A673 (cell line): ENCODE results near the gene ABCA13. TPM values are rescaled to one million over a fixed set of nuclear protein-coding genes. Genes with fewer than 3 reads are reported as not detected.

Experiments used
- BruUV-seq: library from RNA; stranded (reverse); fragments of 400-500 nt; replicated peaks from 2 replicates; lab custom pipeline; 2021; lab: Mats Ljungman, UMichigan
- CTCF ChIA-PET: fragments of 300-600 bp; sonication (Branson Sonifier 250); formaldehyde crosslinking; loops from one replicate; lab custom pipeline; 2022; ENCODE audit warnings: antibody characterized with exemption; lab: Charles Lee
- POLR2A ChIA-PET: fragments of 300-600 bp; sonication (Branson Sonifier 250); formaldehyde crosslinking; loops from one replicate; lab custom pipeline; 2022; ENCODE audit warnings: antibody characterized with exemption; ENCODE audit not compliant: low non-redundant PET; lab: Charles Lee
- DNase-seq: peaks from one replicate; pipeline ENCODE4 v3.0.0-alpha.2; 2015; ENCODE audit warnings: low spot score
- H3K27ac ChIP-seq: fragments of 200-600 bp; sonication (generic); 2 replicates; pipeline ENCODE4 v1.5.1; 2016; ENCODE audit warnings: mixed run types, low read depth, mild to moderate bottlenecking, mixed read lengths, antibody characterized with exemption, low read length; ENCODE audit not compliant: poor library complexity, severe bottlenecking
- H3K27me3 ChIP-seq: fragments of 200-600 bp; sonication (generic); replicated peaks from 2 replicates; pipeline ENCODE4 v1.6.1; 2017; ENCODE audit warnings: mixed run types, low read depth, mild to moderate bottlenecking, mixed read lengths, antibody characterized with exemption, low read length; ENCODE audit not compliant: insufficient read depth, poor library complexity
- H3K36me3 ChIP-seq: fragments of 200-600 bp; sonication (generic); 2 replicates; pipeline ENCODE4 v1.6.1; 2016; ENCODE audit warnings: mixed run types, mild to moderate bottlenecking, mixed read lengths, antibody characterized with exemption, low read length; ENCODE audit not compliant: insufficient read depth, poor library complexity, severe bottlenecking
- H3K4me1 ChIP-seq: fragments of 200-600 bp; sonication (generic); 2 replicates; pipeline ENCODE4 v1.6.1; 2017; ENCODE audit warnings: mixed run types, mild to moderate bottlenecking, mixed read lengths, antibody characterized with exemption, low read length; ENCODE audit not compliant: insufficient read depth, poor library complexity, severe bottlenecking
- H3K4me3 ChIP-seq: fragments of 200-600 bp; sonication (generic); 2 replicates; pipeline ENCODE4 v1.5.1; 2016; ENCODE audit warnings: low read depth, mixed run types, mild to moderate bottlenecking, mixed read lengths, low read length; ENCODE audit not compliant: poor library complexity, severe bottlenecking
- H3K9me3 ChIP-seq: fragments of 200-600 bp; sonication (generic); 2 replicates; pipeline ENCODE4 v1.6.1; 2016; ENCODE audit warnings: mixed run types, low read depth, mild to moderate bottlenecking, mixed read lengths, antibody characterized with exemption, low read length; ENCODE audit not compliant: poor library complexity, severe bottlenecking
- EZH2 ChIP-seq: fragments of 200-600 bp; sonication (generic); IDR thresholded peaks from 2 replicates; pipeline ENCODE4 v1.6.1; 2017; ENCODE audit warnings: borderline replicate concordance, low read depth, mild to moderate bottlenecking, mixed read lengths, antibody characterized with exemption, low read length; ENCODE audit not compliant: poor library complexity, severe bottlenecking
- intact Hi-C: fragments of 100-400 bp; cut with micrococcal nuclease; formaldehyde crosslinking; loops from one replicate; pipeline ENCODE4 v1.10.0; 2022; ENCODE audit not compliant: unreplicated experiment
- total RNA-seq: library from RNA; stranded (reverse); gene quantifications from 2 replicates; pipeline ENCODE4 v1.2.3, GENCODE V29; 2021
- TF ChIP-seq, protein P1 (sequence below): fragments of 300-800, 200-600 bp; sonication (generic); conservative IDR thresholded peaks from 2 replicates; pipeline ENCODE4 v1.5.1; 2017; ENCODE audit warnings: low read depth, mild to moderate bottlenecking, antibody characterized with exemption, low read length, moderate library complexity, mixed read lengths

The ABCA13 gene
- total RNA-seq, 1 experiment from 2014 or later, result 15.6 TPM

DNA sequence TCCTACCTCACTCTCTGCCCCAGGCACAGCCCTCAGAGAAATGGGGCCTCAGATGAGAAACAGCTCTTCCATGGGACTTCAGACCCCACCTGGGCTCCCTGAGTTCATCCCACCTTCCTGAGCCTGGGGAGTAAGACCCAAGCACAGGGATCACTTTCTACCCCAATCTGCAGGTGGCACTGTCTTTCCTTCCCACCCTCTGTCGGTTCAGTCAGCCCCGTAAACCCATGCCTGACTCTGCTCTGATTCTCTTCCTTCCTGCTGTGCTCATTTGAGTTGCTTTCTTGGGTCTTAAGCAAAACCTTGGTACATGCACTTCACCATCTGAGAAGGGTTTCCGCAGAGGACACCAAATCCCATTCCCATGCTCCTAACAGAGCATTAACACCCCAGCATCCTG, 446.7 kb downstream of the ABCA13 start:
- CTCF ChIA-PET, result no interaction called here

DNA sequence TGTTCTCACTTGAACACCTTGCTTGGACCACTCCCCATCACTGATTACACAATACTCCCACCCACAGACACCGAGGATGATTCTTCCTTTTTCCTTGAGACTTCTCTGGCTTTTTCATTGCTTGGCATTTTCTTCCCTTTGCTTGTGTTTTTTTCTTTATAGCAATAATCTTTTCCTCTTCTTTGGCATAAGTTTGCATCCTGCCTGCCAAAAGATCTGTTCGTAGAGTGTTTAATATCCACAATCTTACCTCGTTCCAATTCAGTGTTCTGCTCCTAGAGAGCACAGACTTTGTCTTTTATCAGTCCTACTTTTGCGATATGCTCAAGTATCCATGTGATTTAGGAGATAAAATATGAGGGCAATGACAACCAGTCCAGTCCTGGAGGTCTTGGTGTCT, 449.8 kb downstream of the ABCA13 start:
- Histone ChIP-seq H3K4me3 (no peak overlapping the region), H3K4me1 (no peaks in the 10 kb centered on the region), H3K36me3 (no peaks in the 10 kb centered on the region), H3K27me3 (no peaks in the 10 kb centered on the region), H3K27ac (no peak overlapping the region), H3K9me3 (no peaks in the 10 kb centered on the region)
- no peak for DNase-seq
- ChIA-PET CTCF (no interaction called here), POLR2A (no interaction called here)
- intact Hi-C loops, result no loop called here
- TF ChIP-seq, protein P1, sequence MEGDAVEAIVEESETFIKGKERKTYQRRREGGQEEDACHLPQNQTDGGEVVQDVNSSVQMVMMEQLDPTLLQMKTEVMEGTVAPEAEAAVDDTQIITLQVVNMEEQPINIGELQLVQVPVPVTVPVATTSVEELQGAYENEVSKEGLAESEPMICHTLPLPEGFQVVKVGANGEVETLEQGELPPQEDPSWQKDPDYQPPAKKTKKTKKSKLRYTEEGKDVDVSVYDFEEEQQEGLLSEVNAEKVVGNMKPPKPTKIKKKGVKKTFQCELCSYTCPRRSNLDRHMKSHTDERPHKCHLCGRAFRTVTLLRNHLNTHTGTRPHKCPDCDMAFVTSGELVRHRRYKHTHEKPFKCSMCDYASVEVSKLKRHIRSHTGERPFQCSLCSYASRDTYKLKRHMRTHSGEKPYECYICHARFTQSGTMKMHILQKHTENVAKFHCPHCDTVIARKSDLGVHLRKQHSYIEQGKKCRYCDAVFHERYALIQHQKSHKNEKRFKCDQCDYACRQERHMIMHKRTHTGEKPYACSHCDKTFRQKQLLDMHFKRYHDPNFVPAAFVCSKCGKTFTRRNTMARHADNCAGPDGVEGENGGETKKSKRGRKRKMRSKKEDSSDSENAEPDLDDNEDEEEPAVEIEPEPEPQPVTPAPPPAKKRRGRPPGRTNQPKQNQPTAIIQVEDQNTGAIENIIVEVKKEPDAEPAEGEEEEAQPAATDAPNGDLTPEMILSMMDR, result no peak
- TF ChIP-seq EZH2, result no peak
- BruUV-seq, result no TSS peak

More for the DNA sequence above, 446.7 kb downstream of the ABCA13 start:
- Histone ChIP-seq H3K4me3 (no peak overlapping the region), H3K4me1 (no peaks in the 10 kb centered on the region), H3K27ac (no peak overlapping the region), H3K27me3 (no peaks in the 10 kb centered on the region), H3K9me3 (no peaks in the 10 kb centered on the region), H3K36me3 (no peaks in the 10 kb centered on the region)
- no peak for DNase-seq
- no peak for TF ChIP-seq EZH2
- POLR2A ChIA-PET, result no interaction called here
- BruUV-seq, result no TSS peak
- intact Hi-C loops, result no loop called here

DNA sequence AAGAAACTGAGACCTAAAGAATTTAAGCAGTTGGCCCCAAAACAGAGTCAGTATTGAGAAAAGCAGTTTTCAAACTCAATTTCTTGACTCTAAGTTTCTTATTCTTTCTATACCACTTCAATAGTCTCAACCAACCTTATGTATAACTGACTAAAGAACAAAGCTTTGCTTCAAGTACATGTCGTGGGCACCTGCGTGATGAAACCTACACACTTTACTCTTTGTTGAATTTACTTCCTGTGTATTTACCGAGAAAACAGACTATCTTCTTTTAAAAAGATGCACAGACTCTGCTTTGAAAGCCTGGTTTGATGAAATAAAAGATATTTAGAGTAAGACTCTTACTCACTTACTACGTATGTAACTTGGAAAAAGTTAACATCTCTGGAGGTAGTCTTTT, 455.9 kb downstream of the ABCA13 start:
- peaks cover 11% of the 10 kb centered on the region for H3K9me3 ChIP-seq
- intact Hi-C loops, result no loop called here
- H3K4me1 ChIP-seq, result no peaks in the 10 kb centered on the region
- no peak for DNase-seq
- H3K36me3 ChIP-seq, result no peaks in the 10 kb centered on the region
- no TSS peak for BruUV-seq
- POLR2A ChIA-PET, result no interaction called here
- no peak overlapping the region for H3K4me3 ChIP-seq
- TF ChIP-seq, protein P1, result no peak
- TF ChIP-seq EZH2, result no peak
- H3K27ac ChIP-seq, result no peak overlapping the region
- CTCF ChIA-PET, result no interaction called here
- H3K27me3 ChIP-seq, result no peaks in the 10 kb centered on the region

DNA sequence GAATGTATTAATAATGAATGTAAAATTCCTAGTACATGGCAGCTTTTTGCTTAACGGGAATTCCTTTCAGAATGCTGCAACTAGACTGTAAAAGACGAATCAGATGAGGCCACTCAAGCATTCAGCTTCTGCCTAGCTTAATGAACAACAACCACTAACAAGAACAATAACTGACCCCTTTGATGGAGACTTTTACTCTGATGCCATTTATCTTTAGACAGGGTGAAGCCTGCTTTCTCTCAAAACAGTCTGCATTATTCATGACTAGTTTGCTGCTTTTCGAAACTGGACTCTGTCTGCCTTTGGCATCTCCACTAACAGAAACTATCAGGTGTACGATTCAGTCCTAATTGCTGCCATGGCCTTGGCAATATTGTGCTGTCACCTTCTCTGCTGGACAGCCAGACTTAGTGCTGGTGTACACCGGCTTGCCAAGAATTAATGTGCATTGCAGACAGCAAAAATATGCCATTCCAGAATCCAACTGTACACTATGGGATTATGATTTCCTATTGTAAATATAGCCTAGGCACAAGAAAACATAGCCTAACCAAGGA, 457.6 kb downstream of the ABCA13 start:
- BruUV-seq, result no TSS peak
- DNase-seq, result no peak
- CTCF ChIA-PET, result no interaction called here
- intact Hi-C loops, result no loop called here
- Histone ChIP-seq H3K36me3 (no peaks in the 10 kb centered on the region), H3K4me1 (no peaks in the 10 kb centered on the region), H3K9me3 (peaks cover 11% of the 10 kb centered on the region), H3K27me3 (no peaks in the 10 kb centered on the region), H3K4me3 (no peak overlapping the region), H3K27ac (no peak overlapping the region)
- TF ChIP-seq, protein P1, result no peak
- no peak for TF ChIP-seq EZH2
- POLR2A ChIA-PET, result no interaction called here
